ENCODE results near the gene SCARF2.
A peak's percentile ranks its signal among the peaks of the same experiment; 100 is the strongest.

Gene SCARF2

DNA sequence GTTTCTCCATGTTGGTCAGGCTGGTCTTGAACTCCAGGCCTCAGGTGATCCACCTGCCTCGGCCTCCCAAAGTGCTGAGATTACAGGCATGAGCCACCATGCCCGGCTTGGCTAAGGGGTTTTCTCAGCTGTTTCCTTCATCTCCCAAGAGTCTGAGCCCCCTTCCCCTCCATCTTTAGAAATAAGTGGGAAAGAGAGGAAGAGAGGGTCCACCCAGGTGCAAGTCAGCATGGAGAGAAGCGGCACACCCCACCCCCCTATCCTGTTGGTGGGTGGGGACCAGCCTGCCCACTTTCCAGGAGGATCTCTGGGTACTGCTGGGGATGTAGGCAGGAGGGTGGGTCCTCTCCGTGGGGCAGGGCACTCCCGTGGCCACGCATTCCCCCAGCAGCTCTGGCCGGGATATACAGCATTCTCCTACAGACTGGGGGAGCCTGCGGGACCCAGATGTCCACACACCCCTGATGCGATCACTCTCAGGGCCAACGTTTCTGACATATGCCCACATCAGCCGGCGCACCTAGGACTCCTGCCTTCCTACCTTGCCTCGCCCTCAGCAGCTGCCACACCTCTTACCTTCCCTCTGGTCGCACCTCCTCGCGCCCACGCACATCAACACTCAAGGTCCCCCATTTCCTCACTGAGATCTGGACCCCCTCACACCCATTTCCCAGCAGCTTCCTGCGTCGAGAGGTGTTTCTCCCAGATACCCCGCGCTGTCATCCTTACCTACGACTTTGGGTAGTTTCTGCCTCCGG lies 8.9 kb downstream of the SCARF2 start:
- no peak for TF ChIP-seq Cebpa-rat (IDR thresholded peaks at IDR 0.05)
- H4K20me1 ChIP-seq = peaks cover 0 to 45% (median 14%) of the 10 kb centered on the region in 11 experiments; a peak in 15 of 22 replicates

DNA sequence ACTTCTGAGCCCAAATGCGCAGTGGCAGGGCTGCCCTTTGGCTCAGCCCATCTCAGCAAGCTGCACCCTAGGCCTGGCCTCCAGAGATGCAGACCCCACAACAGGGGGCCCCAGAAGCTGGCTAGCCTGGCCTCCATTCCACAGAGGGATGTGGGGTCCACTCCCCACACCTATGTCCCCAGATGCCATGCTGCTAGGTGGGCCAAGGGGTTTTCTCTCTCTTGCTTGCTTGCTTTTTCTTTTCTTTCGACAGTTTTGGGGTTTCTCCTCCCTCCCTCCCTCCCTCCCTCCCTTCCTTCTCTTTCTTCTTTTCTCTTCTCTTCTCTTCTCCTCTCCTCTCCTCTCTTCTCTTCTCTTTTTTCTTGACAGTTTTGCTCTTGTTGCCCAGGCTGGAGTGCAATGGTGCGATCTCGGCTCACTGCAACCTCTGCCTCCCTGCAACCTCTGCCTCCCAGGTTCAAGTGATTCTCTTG lies 9.6 kb downstream of the SCARF2 start:
- Histone ChIP-seq H3K4me3 (no peak overlapping the region), H3K27me3 (peaks cover 84 to 95% (median 88%) of the 10 kb centered on the region in 11 experiments), H3K9me3 (replicated peaks in 1 of 11) (peaks cover 0 to 16% (median 0%) of the 10 kb centered on the region in 11 experiments; a peak in 3 of 22 replicates), H3K27ac (no peak overlapping the region), H3K36me3 (no peaks in the 10 kb centered on the region), H4K20me1 (peaks cover 0 to 38% (median 14%) of the 10 kb centered on the region in 11 experiments; a peak in 15 of 22 replicates), H3K4me2 (no peak overlapping the region), H3K9ac (no peak overlapping the region), H3K4me1 (peaks cover 43 to 65% (median 57%) of the 10 kb centered on the region in 10 experiments)
- TF ChIP-seq Cebpa-rat (IDR thresholded peaks at IDR 0.05) = no peak

More for the DNA sequence above, 8.9 kb downstream of the SCARF2 start:
- H3K27me3 ChIP-seq = peaks cover 91 to 98% (median 95%) of the 10 kb centered on the region in 11 experiments
- peaks cover 36 to 58% (median 50%) of the 10 kb centered on the region in 10 experiments for H3K4me1 ChIP-seq
- H3K4me3 ChIP-seq = peak overlapping the region; percentile 49 to 74 (median 61); a peak in 16 of 20 replicates
- H3K4me2 ChIP-seq = peak overlapping the region; percentile 84 to 98 (median 96)
- H3K36me3 ChIP-seq = no peaks in the 10 kb centered on the region
- peaks cover 0 to 16% (median 0%) of the 10 kb centered on the region in 11 experiments; a peak in 3 of 22 replicates for H3K9me3 ChIP-seq (replicated peaks in 1 of 11)
- H3K9ac ChIP-seq = peak overlapping the region in 2 of 11 experiments; percentile 51 to 56; a peak in 4 of 22 replicates
- H3K27ac ChIP-seq = no peak overlapping the region

DNA sequence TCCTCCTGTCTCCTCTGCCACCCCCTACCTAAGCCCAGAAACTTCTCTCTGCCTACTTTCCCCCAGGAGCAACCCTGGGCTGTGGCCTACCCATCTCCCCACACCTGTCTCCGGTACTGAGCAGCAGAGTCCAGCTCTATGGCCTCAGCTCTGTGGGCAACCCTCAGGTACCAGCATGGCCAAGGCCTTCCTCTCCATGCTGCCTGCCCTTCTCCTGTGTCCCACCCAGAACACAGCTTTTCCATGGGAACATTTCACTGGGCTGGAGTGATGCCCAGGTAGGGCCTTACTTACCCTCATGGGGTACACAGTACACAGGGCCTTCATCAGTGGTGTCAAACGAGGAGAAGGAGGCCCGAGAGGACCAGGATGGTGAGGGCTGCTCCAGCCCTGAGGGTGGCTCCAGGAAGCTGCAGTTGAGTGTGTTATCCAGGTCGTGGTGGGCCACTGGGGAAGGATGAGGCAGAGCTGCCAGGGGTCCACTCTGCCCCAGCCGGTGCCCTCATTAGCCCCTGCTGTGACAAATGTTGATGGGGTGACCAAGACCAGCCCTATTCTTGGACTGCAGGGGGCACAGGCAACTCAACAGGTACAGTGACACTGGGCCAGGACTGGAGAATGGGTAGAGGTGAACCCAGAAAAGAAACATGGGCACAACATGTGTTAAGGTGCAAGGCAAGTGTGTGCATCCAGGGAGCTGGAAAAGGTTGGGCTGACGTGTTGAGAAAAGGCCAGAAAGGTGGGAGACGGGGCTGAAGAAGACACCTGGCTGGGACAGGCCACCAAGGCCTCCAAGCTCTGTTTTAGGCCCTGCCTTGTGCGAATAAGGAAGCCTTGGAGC lies 10.3 kb downstream of the SCARF2 start:
- Histone ChIP-seq H3K36me3 (no peaks in the 10 kb centered on the region), H3K4me1 (peaks cover 50 to 66% (median 60%) of the 10 kb centered on the region in 10 experiments), H3K27ac (no peak overlapping the region), H3K27me3 (peaks cover 78 to 88% (median 82%) of the 10 kb centered on the region in 11 experiments), H3K9me3 (replicated peaks in 1 of 11) (peaks cover 0 to 16% (median 0%) of the 10 kb centered on the region in 11 experiments; a peak in 3 of 22 replicates), H4K20me1 (peaks cover 0 to 35% (median 14%) of the 10 kb centered on the region in 11 experiments; a peak in 15 of 22 replicates), H3K9ac (no peak overlapping the region), H3K4me2 (no peak overlapping the region), H3K4me3 (no peak overlapping the region)
- TF ChIP-seq Cebpa-rat (IDR thresholded peaks at IDR 0.05) = no peak

DNA sequence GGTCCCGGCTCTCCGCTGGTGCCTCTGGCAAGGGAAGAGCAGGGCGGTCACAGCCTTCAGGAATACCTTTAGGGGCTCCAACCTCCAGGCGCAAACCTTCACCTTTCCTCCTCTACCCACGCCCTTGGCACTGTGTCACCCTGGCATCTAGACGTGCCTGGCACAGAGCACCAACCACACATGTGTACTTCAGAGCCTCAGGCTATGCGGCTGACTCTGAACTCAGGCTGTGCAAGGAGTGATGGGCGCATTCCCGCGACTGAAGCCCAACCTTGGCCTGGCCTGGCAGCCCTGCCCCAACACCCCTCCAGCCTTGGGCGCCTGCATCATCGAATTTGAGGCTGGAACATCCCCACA lies 11.4 kb downstream of the SCARF2 start:
- no peak overlapping the region for H3K27ac ChIP-seq
- no peaks in the 10 kb centered on the region for H3K36me3 ChIP-seq
- TF ChIP-seq Cebpa-rat (IDR thresholded peaks at IDR 0.05) = no peak
- no peak overlapping the region for H3K9ac ChIP-seq
- peaks cover 67 to 77% (median 71%) of the 10 kb centered on the region in 11 experiments for H3K27me3 ChIP-seq
- peaks cover 0 to 29% (median 14%) of the 10 kb centered on the region in 11 experiments; a peak in 15 of 22 replicates for H4K20me1 ChIP-seq
- no peak overlapping the region for H3K4me2 ChIP-seq
- peaks cover 0 to 16% (median 0%) of the 10 kb centered on the region in 11 experiments; a peak in 3 of 22 replicates for H3K9me3 ChIP-seq (replicated peaks in 1 of 11)
- no peak overlapping the region for H3K4me3 ChIP-seq
- peaks cover 49 to 68% (median 63%) of the 10 kb centered on the region in 10 experiments for H3K4me1 ChIP-seq

DNA sequence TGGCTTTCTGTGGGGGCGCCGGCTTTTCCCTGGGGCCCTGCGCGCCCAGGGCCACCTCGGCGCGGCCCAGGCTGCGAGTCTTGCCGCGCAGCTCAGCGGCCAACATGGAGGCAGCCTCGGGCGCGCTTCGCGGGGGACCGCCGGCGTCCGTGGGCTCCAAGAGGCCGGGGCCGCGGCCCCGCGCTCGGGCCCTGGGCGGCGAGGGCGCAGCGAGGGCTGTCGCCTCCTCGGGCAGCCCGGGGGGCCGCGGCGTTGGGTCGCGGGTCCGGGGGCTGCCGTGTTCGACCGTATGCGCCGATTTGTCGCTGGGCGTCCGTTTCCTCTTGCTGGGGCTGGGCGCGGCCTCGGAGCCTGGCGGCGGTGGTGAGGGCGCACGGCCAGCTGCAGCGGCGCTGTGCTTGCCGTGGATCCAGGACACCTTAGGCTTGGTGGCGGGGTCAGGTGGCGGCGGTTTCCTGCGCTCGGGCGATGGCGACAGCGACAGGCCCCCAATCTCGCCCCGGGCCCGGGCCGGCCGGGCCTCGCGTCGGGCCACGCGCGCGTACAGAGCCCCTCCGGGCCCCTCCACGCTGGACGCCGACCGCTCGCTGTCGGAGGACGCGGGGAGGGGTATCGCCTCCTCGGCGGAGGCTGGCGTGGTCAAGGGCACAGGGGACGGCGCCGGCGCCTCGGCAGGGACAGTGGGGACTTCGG lies 11.9 kb downstream of the SCARF2 start:
- Histone ChIP-seq H3K27ac (no peak overlapping the region), H3K9me3 (replicated peaks in 1 of 11) (peaks cover 0 to 11% (median 0%) of the 10 kb centered on the region in 11 experiments; a peak in 3 of 22 replicates), H4K20me1 (peaks cover 0 to 23% (median 8%) of the 10 kb centered on the region in 11 experiments; a peak in 15 of 22 replicates), H3K4me1 (peaks cover 44 to 68% (median 63%) of the 10 kb centered on the region in 10 experiments), H3K27me3 (peaks cover 62 to 72% (median 65%) of the 10 kb centered on the region in 11 experiments), H3K4me3 (no peak overlapping the region), H3K9ac (no peak overlapping the region), H3K4me2 (no peak overlapping the region), H3K36me3 (no peaks in the 10 kb centered on the region)
- TF ChIP-seq Cebpa-rat (IDR thresholded peaks at IDR 0.05) = no peak

DNA sequence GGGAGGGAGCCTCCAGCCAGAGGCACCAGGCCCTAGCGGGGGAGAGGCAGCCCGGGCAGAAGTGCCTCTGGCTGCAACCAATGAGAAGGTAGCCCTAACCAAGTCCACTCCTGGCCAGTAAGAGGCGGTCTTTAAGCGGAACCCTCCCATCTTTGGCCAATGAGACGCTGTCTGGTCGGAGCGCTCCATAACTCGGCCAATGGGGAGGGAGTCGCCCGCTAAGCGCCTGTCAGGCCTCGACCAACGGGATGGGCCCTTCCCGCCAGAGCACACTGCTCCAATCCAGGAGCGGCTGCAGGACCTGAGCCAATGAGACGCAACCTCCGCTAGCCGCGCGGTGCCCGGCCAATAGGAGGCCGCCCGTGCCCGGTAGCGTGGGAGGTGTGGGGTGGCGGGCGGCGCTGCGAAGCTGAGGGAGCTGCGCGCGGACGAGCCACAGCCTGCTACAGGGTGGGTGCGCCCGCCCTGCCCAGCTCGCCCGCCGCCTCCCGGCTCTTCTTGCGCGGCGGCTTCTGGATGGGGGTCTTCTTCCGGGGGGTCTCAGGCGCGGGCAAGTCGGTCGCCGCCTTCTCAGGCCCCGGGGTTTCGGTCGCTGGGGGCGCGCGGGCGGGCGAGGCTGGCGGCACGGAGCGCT lies 12.6 kb downstream of the SCARF2 start:
- TF ChIP-seq Cebpa-rat (IDR thresholded peaks at IDR 0.05) = no peak
- 0 out of 20 replicates have a peak overlapping the region, but pooled peaks of 1 of the 10 experiments have one; percentile 41 for H3K4me3 ChIP-seq
- peaks cover 38 to 65% (median 62%) of the 10 kb centered on the region in 10 experiments for H3K4me1 ChIP-seq
- H3K9me3 ChIP-seq (replicated peaks in 1 of 11) = peaks cover 0 to 9% (median 0%) of the 10 kb centered on the region in 11 experiments; a peak in 3 of 22 replicates
- H3K9ac ChIP-seq = no peak overlapping the region
- peaks cover 55 to 65% (median 59%) of the 10 kb centered on the region in 11 experiments for H3K27me3 ChIP-seq
- H3K4me2 ChIP-seq = peak overlapping the region in 10 of 11 experiments; percentile 58 to 97 (median 93); a peak in 19 of 22 replicates
- H4K20me1 ChIP-seq = peaks cover 0 to 17% (median 2%) of the 10 kb centered on the region in 11 experiments; a peak in 12 of 22 replicates
- no peaks in the 10 kb centered on the region for H3K36me3 ChIP-seq
- no peak overlapping the region for H3K27ac ChIP-seq

DNA sequence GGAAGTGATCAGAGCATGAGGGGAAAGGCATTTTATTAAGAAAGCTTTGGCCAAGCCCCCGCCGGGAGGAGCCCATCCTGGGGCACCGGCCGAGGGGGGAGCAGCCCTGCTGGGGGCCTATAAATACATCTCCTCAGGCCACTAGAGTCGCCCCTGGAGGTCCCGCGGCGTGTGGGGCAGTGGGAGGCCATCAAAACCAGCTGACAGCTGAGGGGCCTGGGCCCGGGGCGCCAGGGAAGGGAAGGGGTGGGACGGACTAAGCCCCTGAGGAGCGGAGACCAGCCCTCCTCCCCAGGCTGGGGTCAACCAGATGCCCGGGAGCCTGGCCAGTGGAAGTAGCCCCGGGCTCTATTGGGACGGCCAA lies 13.1 kb downstream of the SCARF2 start:
- no peak for TF ChIP-seq Cebpa-rat (IDR thresholded peaks at IDR 0.05)

More for the DNA sequence above, 13.1 kb downstream of the SCARF2 start:
- Histone ChIP-seq H3K4me3 (peak overlapping the region in 3 of 10 experiments; percentile 24 to 41 (median 33); a peak in 2 of 20 replicates), H3K27ac (peak overlapping the region in 6 of 11 experiments; percentile 51 to 73 (median 67); a peak in 13 of 22 replicates), H4K20me1 (peaks cover 0 to 12% (median 0%) of the 10 kb centered on the region in 11 experiments; a peak in 6 of 22 replicates), H3K27me3 (peaks cover 50 to 60% (median 54%) of the 10 kb centered on the region in 11 experiments), H3K36me3 (no peaks in the 10 kb centered on the region), H3K4me1 (peaks cover 33 to 63% (median 59%) of the 10 kb centered on the region in 10 experiments), H3K9me3 (replicated peaks in 1 of 11) (peaks cover 0 to 9% (median 0%) of the 10 kb centered on the region in 11 experiments; a peak in 3 of 22 replicates), H3K4me2 (peak overlapping the region; percentile 58 to 97 (median 93)), H3K9ac (peak overlapping the region in 9 of 11 experiments; percentile 49 to 69 (median 66); a peak in 15 of 22 replicates)
